ENCODE results near the gene DGKA.

GRCh38 chr12:55893723-55894122 lies 37.2 kb upstream of the DGKA start:
- no peak for TF ChIP-seq CTCF (conservative IDR thresholded peaks at IDR 0.05; ENCODE audit: low read length)
- no peak for TF ChIP-seq EZH2phosphoT487 (IDR thresholded peaks at IDR 0.05; ENCODE audit: borderline replicate concordance)

Measured in Loucy (cell line).